Endodermal cell (in vitro differentiated cells): ENCODE measurements around the gene NPHP4. TPM values are rescaled to one million over a fixed set of nuclear protein-coding genes. Genes with fewer than 3 reads are reported as not detected.
A peak's percentile ranks its signal among the peaks of the same experiment; 100 is the strongest.

Experiments used
- DNase-seq: peaks from one replicate; pipeline ENCODE4 v3.0.0-alpha.2; 2017
- H3K27ac ChIP-seq: 2 replicates; pipeline ENCODE4 v1.5.1; 2013; ENCODE audit warnings: mild to moderate bottlenecking, low read depth, low read length, moderate library complexity
- H3K27me3 ChIP-seq: 2 replicates; pipeline ENCODE4 v1.6.1; 2013; ENCODE audit warnings: mild to moderate bottlenecking, low read length, moderate library complexity; ENCODE audit not compliant: insufficient read depth, control insufficient read depth, poor library complexity, severe bottlenecking
- H3K36me3 ChIP-seq: 2 replicates; pipeline ENCODE4 v1.7.0; 2013; ENCODE audit warnings: mild to moderate bottlenecking, low read length, moderate library complexity; ENCODE audit not compliant: control insufficient read depth, insufficient read depth
- H3K4me1 ChIP-seq: one replicate; pipeline ENCODE4 v1.7.0; 2013; ENCODE audit warnings: low read length; ENCODE audit not compliant: control insufficient read depth, insufficient read depth
- H3K4me3 ChIP-seq: 2 replicates; pipeline ENCODE4 v1.5.1; 2013; ENCODE audit warnings: mild to moderate bottlenecking, low read length, moderate library complexity
- H3K9ac ChIP-seq: 2 replicates; pipeline ENCODE4 v1.6.1; 2013; ENCODE audit warnings: mild to moderate bottlenecking, low read length, moderate library complexity; ENCODE audit not compliant: poor library complexity, severe bottlenecking; ENCODE audit errors: extremely low read depth
- H3K9me3 ChIP-seq: 2 replicates; pipeline ENCODE4 v1.6.1; 2013; ENCODE audit warnings: mild to moderate bottlenecking, low read length, moderate library complexity; ENCODE audit not compliant: control insufficient read depth
- H3K27ac Mint-ChIP-seq: 2 replicates; pipeline ENCODE4 v1.8.0; 2020; ENCODE audit warnings: mixed read lengths
- H3K27me3 Mint-ChIP-seq: 2 replicates; pipeline ENCODE4 v1.8.0; 2021; ENCODE audit warnings: mild to moderate bottlenecking, mixed read lengths; ENCODE audit not compliant: insufficient read depth
- H3K36me3 Mint-ChIP-seq: 2 replicates; pipeline ENCODE4 v1.8.0; 2020; ENCODE audit warnings: low read depth, mixed read lengths
- H3K4me1 Mint-ChIP-seq: 2 replicates; pipeline ENCODE4 v1.8.0; 2020; ENCODE audit warnings: mixed read lengths
- H3K4me3 Mint-ChIP-seq: 2 replicates; pipeline ENCODE4 v1.8.0; 2020; ENCODE audit warnings: mild to moderate bottlenecking, moderate library complexity, mixed read lengths
- H3K9me3 Mint-ChIP-seq: 2 replicates; pipeline ENCODE4 v1.8.0; 2020; ENCODE audit warnings: mild to moderate bottlenecking, mixed read lengths
- WGBS, 2 experiments: methylation state at CpG; one replicate each; pipeline versions ENCODE4 v1.1.5 to v1.1.7; 2013; ENCODE audit warnings: missing lambda C conversion rate in 2 of 2, mixed read lengths in 1 of 2; ENCODE audit not compliant: insufficient coverage in 1 of 2, insufficient read length in 1 of 2; 5-methylcytosine and 5-hydroxymethylcytosine counted together
- total RNA-seq, 2 donors: library from RNA; stranded (reverse); fragmentation: NEBNext Ultra II Directional in 1 of 2; extraction: Animal tissue kit (Norgen Biotek cat#: 25700) in 1 of 2; gene quantifications; 2 replicates in 1 of 2; 3 replicates in 1 of 2; pipeline ENCODE4 v1.2.1, GENCODE V29; 2021
- TF ChIP-seq, protein P1 (sequence below): fragments of 200-600 bp; sonication (generic); conservative IDR thresholded peaks from 2 replicates; pipeline ENCODE4 v1.5.0; 2021; ENCODE audit warnings: antibody characterized with exemption, mild to moderate bottlenecking

Gene NPHP4
- total RNA-seq, 2 donors from 2014 or later = 19.1 to 25.4 TPM

DNA sequence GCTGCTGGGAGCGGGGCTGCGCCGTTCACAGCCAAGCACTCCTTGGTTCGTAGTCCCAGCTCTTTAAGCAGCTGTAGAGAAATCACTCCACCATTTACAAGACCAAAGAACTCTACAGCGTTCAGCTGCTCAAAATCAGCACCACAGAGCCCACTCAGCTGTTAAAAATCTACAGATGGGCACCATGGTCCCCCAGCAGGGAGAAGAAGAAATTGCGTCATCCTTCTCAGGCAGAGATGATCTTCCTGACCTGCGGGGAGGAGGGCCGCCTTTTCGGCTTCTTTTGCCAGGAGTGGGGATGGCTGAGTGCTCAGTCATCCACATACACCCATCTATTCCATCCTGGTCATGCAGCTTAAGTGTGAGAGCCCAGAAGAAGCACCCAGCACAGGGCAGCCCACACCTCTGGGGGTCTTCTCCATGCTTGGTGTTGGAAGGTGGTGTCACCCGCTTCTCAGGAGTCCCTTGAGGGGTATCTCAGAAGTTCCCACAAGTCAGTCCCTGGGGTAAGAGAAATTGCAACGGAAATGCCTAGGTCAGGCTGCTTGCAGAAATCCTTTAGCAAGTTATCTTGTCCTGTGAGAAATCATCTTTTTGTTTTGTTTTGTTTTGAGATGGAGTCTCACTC lies 163.8 kb downstream of the NPHP4 start:
- TF ChIP-seq, protein P1, sequence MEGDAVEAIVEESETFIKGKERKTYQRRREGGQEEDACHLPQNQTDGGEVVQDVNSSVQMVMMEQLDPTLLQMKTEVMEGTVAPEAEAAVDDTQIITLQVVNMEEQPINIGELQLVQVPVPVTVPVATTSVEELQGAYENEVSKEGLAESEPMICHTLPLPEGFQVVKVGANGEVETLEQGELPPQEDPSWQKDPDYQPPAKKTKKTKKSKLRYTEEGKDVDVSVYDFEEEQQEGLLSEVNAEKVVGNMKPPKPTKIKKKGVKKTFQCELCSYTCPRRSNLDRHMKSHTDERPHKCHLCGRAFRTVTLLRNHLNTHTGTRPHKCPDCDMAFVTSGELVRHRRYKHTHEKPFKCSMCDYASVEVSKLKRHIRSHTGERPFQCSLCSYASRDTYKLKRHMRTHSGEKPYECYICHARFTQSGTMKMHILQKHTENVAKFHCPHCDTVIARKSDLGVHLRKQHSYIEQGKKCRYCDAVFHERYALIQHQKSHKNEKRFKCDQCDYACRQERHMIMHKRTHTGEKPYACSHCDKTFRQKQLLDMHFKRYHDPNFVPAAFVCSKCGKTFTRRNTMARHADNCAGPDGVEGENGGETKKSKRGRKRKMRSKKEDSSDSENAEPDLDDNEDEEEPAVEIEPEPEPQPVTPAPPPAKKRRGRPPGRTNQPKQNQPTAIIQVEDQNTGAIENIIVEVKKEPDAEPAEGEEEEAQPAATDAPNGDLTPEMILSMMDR = no peak
- no peak overlapping the region for H3K4me3 ChIP-seq
- peaks cover 3% of the 10 kb centered on the region for H3K27me3 Mint-ChIP-seq
- no peaks in the 10 kb centered on the region for H3K36me3 ChIP-seq
- no peak overlapping the region for H3K9ac ChIP-seq
- peak overlapping the region; percentile 26 for H3K27ac Mint-ChIP-seq
- no peaks in the 10 kb centered on the region for H3K36me3 Mint-ChIP-seq
- no peaks in the 10 kb centered on the region for H3K9me3 ChIP-seq
- H3K4me3 Mint-ChIP-seq = no peak overlapping the region
- no peaks in the 10 kb centered on the region for H3K4me1 ChIP-seq
- H3K27ac ChIP-seq = no peak overlapping the region
- 78 to 92% methylated on average over 4 to 11 of the region's 11 CpGs for WGBS, 2 experiments
- no peak for DNase-seq
- H3K27me3 ChIP-seq = no peaks in the 10 kb centered on the region
- H3K4me1 Mint-ChIP-seq = peaks cover 6% of the 10 kb centered on the region
- peaks cover 5% of the 10 kb centered on the region for H3K9me3 Mint-ChIP-seq

DNA sequence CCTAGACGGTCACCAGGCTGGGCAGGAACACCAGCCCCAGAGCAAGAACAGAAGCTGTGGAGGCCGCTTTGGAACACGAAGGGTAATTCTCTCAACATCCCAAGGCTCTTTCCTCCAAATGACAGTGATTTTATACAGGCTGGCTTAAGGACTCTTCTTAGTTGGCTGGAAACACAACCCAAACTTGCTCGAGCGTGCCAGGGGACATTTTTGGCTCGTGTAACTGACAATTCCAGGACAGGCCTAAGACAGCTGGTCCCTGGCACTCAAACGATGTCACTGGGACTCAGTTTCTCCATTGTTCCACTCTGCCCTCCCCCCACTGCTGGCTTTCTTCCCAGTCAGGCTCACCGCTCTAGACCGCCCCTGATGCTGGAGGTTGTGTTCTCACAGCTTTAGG lies 164.7 kb downstream of the NPHP4 start:
- Histone ChIP-seq H3K4me3 (no peak overlapping the region), H3K4me1 (no peaks in the 10 kb centered on the region), H3K27ac (no peak overlapping the region), H3K27me3 (no peaks in the 10 kb centered on the region), H3K36me3 (no peaks in the 10 kb centered on the region), H3K9ac (no peak overlapping the region), H3K9me3 (no peaks in the 10 kb centered on the region)
- Mint-ChIP-seq H3K4me1 (peaks cover 4% of the 10 kb centered on the region), H3K9me3 (peaks cover 5% of the 10 kb centered on the region), H3K27me3 (peaks cover 7% of the 10 kb centered on the region), H3K4me3 (no peak overlapping the region), H3K36me3 (no peaks in the 10 kb centered on the region), H3K27ac (no peak overlapping the region)
- DNase-seq = no peak
- TF ChIP-seq, protein P1 = no peak
- 91 to 93% methylated on average over 7 to 9 of the region's 9 CpGs for WGBS, 2 experiments

DNA sequence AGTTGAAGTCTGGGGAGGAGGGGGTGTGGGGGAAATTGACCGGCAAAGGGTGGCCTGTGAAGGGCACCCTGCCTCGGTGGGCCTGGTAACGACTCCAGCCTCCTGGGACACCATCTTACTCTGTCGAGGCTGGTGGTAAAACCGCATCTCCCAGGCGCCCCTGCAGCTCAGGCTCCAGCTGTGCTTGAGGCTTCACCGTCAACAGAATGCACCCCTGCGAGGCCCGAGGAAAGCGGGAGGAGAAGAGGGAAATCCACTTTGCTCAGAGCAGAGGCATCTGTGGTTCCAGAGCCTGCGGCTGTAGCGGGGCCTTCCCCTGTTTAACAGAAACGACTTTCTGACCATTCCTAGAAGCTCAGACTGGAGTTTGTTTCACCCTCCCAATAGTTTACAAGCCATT lies 165.6 kb downstream of the NPHP4 start:
- Mint-ChIP-seq H3K4me1 (peaks cover 3% of the 10 kb centered on the region), H3K9me3 (peaks cover 5% of the 10 kb centered on the region)
- no peak for DNase-seq

More for the DNA sequence above, 165.6 kb downstream of the NPHP4 start:
- Mint-ChIP-seq H3K27me3 (peaks cover 15% of the 10 kb centered on the region), H3K27ac (no peak overlapping the region), H3K36me3 (no peaks in the 10 kb centered on the region), H3K4me3 (no peak overlapping the region)
- Histone ChIP-seq H3K9me3 (no peaks in the 10 kb centered on the region), H3K36me3 (no peaks in the 10 kb centered on the region), H3K9ac (no peak overlapping the region), H3K4me3 (no peak overlapping the region), H3K27ac (no peak overlapping the region), H3K4me1 (no peaks in the 10 kb centered on the region), H3K27me3 (no peaks in the 10 kb centered on the region)
- TF ChIP-seq, protein P1 = no peak
- 73 to 81% methylated on average over 9 to 13 of the region's 13 CpGs for WGBS, 2 experiments
